ENCODE measurements around the gene BABAM1. TPM values are rescaled to one million over a fixed set of nuclear protein-coding genes. Genes with fewer than 3 reads are reported as not detected.

BABAM1 gene
- total RNA-seq, 1 experiment from 2014 or later, result 146 TPM

DNA sequence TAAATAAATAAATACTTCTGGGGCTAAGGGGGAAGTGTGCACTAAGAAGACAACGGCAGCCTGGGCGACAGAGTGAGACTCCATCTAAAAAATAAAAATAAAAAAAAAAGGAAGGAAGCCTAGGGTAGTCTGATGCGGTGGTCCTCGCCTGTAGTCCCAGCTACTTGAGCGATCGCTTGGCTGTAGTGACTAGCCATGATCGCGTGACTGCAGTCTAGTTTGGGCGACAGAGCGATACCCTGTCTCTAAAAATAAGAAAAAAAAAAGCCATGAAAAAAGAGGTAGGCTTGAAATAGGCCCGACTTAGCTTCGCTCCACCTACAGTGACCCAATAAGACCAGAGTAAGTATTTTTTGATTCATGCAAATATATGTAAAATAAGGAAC is 661 bp upstream of the BABAM1 start:
- Mint-ChIP-seq H3K4me1 (peaks cover 20% of the 10 kb centered on the region), H3K27me3 (ENCODE audit: low read depth) (no peaks in the 10 kb centered on the region), H3K9me3 (no peaks in the 10 kb centered on the region; the same call in 1 of the 2 replicates), H3K4me3 (peak overlapping the region; percentile 96), H3K36me3 (peaks cover 16% of the 10 kb centered on the region), H3K27ac (peak overlapping the region; percentile 92)
- POLR2A ChIA-PET, result interaction anchor here (0.7 to 3.9 kb wide), 11 partner anchors 14 to 153 kb away, joined by 3 to 13 read pairs (median 5); partner anchors contain the start of genes ANKLE1, DDA1 and USE1
- DNase-seq (ENCODE audit: low spot score) (no peak), ATAC-seq (no peak)
- no peak for TF ChIP-seq ZNF219 (CRISPR knock-in tag; IDR thresholded peaks at IDR 0.05; ENCODE audit: borderline replicate concordance)
- no peak for TF ChIP-seq JAZF1 (CRISPR knock-in tag; IDR thresholded peaks at IDR 0.05)
- no peak for TF ChIP-seq ZNF671 (CRISPR knock-in tag; IDR thresholded peaks at IDR 0.05)
- TF ChIP-seq, protein P1, sequence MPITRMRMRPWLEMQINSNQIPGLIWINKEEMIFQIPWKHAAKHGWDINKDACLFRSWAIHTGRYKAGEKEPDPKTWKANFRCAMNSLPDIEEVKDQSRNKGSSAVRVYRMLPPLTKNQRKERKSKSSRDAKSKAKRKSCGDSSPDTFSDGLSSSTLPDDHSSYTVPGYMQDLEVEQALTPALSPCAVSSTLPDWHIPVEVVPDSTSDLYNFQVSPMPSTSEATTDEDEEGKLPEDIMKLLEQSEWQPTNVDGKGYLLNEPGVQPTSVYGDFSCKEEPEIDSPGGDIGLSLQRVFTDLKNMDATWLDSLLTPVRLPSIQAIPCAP (CRISPR knock-in tag; IDR thresholded peaks at IDR 0.05), result no peak
- no peak for TF ChIP-seq SMAD4 (CRISPR knock-in tag; IDR thresholded peaks at IDR 0.05)
- TF ChIP-seq ZMAT4 (CRISPR knock-in tag; IDR thresholded peaks at IDR 0.05), result no peak
- TF ChIP-seq, protein P2, sequence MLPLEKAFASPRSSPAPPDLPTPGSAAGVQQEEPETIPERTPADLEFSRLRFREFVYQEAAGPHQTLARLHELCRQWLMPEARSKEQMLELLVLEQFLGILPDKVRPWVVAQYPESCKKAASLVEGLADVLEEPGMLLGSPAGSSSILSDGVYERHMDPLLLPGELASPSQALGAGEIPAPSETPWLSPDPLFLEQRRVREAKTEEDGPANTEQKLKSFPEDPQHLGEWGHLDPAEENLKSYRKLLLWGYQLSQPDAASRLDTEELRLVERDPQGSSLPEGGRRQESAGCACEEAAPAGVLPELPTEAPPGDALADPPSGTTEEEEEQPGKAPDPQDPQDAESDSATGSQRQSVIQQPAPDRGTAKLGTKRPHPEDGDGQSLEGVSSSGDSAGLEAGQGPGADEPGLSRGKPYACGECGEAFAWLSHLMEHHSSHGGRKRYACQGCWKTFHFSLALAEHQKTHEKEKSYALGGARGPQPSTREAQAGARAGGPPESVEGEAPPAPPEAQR (CRISPR knock-in tag; IDR thresholded peaks at IDR 0.05), result no peak
- TF ChIP-seq, protein P3, sequence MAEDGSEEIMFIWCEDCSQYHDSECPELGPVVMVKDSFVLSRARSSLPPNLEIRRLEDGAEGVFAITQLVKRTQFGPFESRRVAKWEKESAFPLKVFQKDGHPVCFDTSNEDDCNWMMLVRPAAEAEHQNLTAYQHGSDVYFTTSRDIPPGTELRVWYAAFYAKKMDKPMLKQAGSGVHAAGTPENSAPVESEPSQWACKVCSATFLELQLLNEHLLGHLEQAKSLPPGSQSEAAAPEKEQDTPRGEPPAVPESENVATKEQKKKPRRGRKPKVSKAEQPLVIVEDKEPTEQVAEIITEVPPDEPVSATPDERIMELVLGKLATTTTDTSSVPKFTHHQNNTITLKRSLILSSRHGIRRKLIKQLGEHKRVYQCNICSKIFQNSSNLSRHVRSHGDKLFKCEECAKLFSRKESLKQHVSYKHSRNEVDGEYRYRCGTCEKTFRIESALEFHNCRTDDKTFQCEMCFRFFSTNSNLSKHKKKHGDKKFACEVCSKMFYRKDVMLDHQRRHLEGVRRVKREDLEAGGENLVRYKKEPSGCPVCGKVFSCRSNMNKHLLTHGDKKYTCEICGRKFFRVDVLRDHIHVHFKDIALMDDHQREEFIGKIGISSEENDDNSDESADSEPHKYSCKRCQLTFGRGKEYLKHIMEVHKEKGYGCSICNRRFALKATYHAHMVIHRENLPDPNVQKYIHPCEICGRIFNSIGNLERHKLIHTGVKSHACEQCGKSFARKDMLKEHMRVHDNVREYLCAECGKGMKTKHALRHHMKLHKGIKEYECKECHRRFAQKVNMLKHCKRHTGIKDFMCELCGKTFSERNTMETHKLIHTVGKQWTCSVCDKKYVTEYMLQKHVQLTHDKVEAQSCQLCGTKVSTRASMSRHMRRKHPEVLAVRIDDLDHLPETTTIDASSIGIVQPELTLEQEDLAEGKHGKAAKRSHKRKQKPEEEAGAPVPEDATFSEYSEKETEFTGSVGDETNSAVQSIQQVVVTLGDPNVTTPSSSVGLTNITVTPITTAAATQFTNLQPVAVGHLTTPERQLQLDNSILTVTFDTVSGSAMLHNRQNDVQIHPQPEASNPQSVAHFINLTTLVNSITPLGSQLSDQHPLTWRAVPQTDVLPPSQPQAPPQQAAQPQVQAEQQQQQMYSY (CRISPR knock-in tag; IDR thresholded peaks at IDR 0.05), result no peak
- TF ChIP-seq TCF7 (CRISPR knock-in tag; IDR thresholded peaks at IDR 0.05; ENCODE audit: low read depth), result no peak
- TF ChIP-seq, protein P4, sequence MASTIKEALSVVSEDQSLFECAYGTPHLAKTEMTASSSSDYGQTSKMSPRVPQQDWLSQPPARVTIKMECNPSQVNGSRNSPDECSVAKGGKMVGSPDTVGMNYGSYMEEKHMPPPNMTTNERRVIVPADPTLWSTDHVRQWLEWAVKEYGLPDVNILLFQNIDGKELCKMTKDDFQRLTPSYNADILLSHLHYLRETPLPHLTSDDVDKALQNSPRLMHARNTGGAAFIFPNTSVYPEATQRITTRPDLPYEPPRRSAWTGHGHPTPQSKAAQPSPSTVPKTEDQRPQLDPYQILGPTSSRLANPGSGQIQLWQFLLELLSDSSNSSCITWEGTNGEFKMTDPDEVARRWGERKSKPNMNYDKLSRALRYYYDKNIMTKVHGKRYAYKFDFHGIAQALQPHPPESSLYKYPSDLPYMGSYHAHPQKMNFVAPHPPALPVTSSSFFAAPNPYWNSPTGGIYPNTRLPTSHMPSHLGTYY (CRISPR knock-in tag; IDR thresholded peaks at IDR 0.05), result no peak
- CTCF ChIA-PET, result interaction anchor here (0.6 to 3.0 kb wide), 15 partner anchors 11 to 230 kb away, joined by 3 to 11 read pairs (median 4); partner anchors contain the start of genes ANKLE1, DDA1, MRPL34 and USE1

GRCh38 chr19:17268754-17269153 is 1.5 kb downstream of the BABAM1 start:
- ChIA-PET POLR2A (interaction anchor here (0.6 to 2.4 kb wide), 2 partner anchors 12 to 675 kb away, joined by 4 to 13 read pairs; partner anchors contain the start of gene ANKLE1), CTCF (interaction anchor here (0.7 to 3.0 kb wide), 3 partner anchors 14 to 591 kb away, joined by 3 to 9 read pairs (median 3); partner anchors contain the start of genes ANKLE1 and RPL18A)
- peaks cover 19% of the 10 kb centered on the region for H3K36me3 Mint-ChIP-seq
- TF ChIP-seq SMAD3 (CRISPR knock-in tag; IDR thresholded peaks at IDR 0.05; ENCODE audit: borderline replicate concordance) (no peak), SOX15 (CRISPR knock-in tag; IDR thresholded peaks at IDR 0.05) (no peak), SMAD4 (CRISPR knock-in tag; IDR thresholded peaks at IDR 0.05) (no peak), AFF4 (CRISPR knock-in tag; IDR thresholded peaks at IDR 0.05; ENCODE audit: borderline replicate concordance) (no peak), TEAD1 (CRISPR knock-in tag; IDR thresholded peaks at IDR 0.05) (no peak)
- TF ChIP-seq, protein P3 (CRISPR knock-in tag; IDR thresholded peaks at IDR 0.05), result no peak
- TF ChIP-seq, protein P5, sequence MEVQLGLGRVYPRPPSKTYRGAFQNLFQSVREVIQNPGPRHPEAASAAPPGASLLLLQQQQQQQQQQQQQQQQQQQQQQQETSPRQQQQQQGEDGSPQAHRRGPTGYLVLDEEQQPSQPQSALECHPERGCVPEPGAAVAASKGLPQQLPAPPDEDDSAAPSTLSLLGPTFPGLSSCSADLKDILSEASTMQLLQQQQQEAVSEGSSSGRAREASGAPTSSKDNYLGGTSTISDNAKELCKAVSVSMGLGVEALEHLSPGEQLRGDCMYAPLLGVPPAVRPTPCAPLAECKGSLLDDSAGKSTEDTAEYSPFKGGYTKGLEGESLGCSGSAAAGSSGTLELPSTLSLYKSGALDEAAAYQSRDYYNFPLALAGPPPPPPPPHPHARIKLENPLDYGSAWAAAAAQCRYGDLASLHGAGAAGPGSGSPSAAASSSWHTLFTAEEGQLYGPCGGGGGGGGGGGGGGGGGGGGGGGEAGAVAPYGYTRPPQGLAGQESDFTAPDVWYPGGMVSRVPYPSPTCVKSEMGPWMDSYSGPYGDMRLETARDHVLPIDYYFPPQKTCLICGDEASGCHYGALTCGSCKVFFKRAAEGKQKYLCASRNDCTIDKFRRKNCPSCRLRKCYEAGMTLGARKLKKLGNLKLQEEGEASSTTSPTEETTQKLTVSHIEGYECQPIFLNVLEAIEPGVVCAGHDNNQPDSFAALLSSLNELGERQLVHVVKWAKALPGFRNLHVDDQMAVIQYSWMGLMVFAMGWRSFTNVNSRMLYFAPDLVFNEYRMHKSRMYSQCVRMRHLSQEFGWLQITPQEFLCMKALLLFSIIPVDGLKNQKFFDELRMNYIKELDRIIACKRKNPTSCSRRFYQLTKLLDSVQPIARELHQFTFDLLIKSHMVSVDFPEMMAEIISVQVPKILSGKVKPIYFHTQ (CRISPR knock-in tag; IDR thresholded peaks at IDR 0.05), result no peak

More at GRCh38 chr19:17268754-17269153, 1.5 kb downstream of the BABAM1 start:
- Mint-ChIP-seq H3K27me3 (ENCODE audit: low read depth) (no peaks in the 10 kb centered on the region), H3K4me1 (peaks cover 16% of the 10 kb centered on the region), H3K4me3 (peak overlapping the region; percentile 96), H3K9me3 (no peaks in the 10 kb centered on the region; the same call in 1 of the 2 replicates), H3K27ac (no peak overlapping the region)
- DNase-seq (ENCODE audit: low spot score), result no peak
- ATAC-seq, result no peak

All from WTC11 (cell line).